K562 (cell line): ENCODE results near the gene RCHY1. TPM values are rescaled to one million over a fixed set of nuclear protein-coding genes. Genes with fewer than 3 reads are reported as not detected.

ENCODE experiments used
- ATAC-seq: fragments of 200-7000 bp; cut with Tn5 transposase; 3 replicates; pipeline ENCODE4 v1.9.1; 2020; ENCODE audit warnings: moderate library complexity
- BruUV-seq: library from RNA; stranded (reverse); fragments of 400-500 nt; replicated peaks from 2 replicates; lab custom pipeline; 2021; lab: Mats Ljungman, UMichigan
- CTCF ChIA-PET: fragments of 300-600 bp; formaldehyde crosslinking; extraction: SDS; loops from one replicate; lab custom pipeline; 2021; ENCODE audit warnings: low intra/inter-chr PET ratio; lab: Yijun Ruan, JAX
- POLR2A ChIA-PET: fragments of 300-600, 350-650 bp; sonication (Branson Sonifier 250); formaldehyde crosslinking; extraction: SDS; loops from one replicate; lab custom pipeline; 2021; ENCODE audit warnings: antibody characterized with exemption, inconsistent platforms; lab: Yijun Ruan, JAX
- DNase-seq, 4 experiments: peaks; one replicate each; pipeline versions ENCODE4 v3.0.0 to v3.0.0-alpha.2; 2011 to 2018; ENCODE audit warnings: low spot score in 3 of 4, mixed read lengths in 3 of 4; ENCODE audit errors: extremely low read depth in 1 of 4
- FAIRE-seq: peaks from 2 replicates; lab custom pipeline; 2011; peaks lifted over from hg19 to GRCh38; lab: Jason Lieb, UNC
- H2AFZ ChIP-seq: 2 replicates; pipeline ENCODE4 v1.6.0; 2011; ENCODE audit warnings: low read depth, low read length, control low read depth, inconsistent platforms
- H3K27ac ChIP-seq: fragments of 200-600 bp; 3 replicates; pipeline ENCODE4 v1.8.0; 2011; ENCODE audit warnings: low read depth, mild to moderate bottlenecking, control low read depth, inconsistent platforms, low read length, moderate library complexity, mixed read lengths; ENCODE audit errors: extremely low read depth
- H3K27me3 ChIP-seq, 2 experiments: fragments of 300-600 bp in 1 of 2; 2 replicates in 1 of 2; 3 replicates in 1 of 2; pipeline versions ENCODE4 v1.6.0 to v1.8.0; 2011; ENCODE audit warnings: inconsistent platforms in 2 of 2, low read length in 2 of 2, mild to moderate bottlenecking in 1 of 2, mixed read lengths in 1 of 2, moderate library complexity in 1 of 2; ENCODE audit not compliant: control insufficient read depth in 2 of 2, insufficient read depth in 2 of 2
- H3K36me3 ChIP-seq: fragments of 300-600 bp; 3 replicates; pipeline ENCODE4 v1.8.0; 2011; ENCODE audit warnings: mild to moderate bottlenecking, low read length, inconsistent platforms; ENCODE audit not compliant: control insufficient read depth, insufficient read depth
- H3K4me1 ChIP-seq, 2 experiments: fragments of 200-600 bp in 1 of 2; replicated peaks in 1 of 2; 2 replicates in 1 of 2; 3 replicates in 1 of 2; pipeline versions ENCODE4 v1.5.1 to v1.8.0; 2011; ENCODE audit warnings: inconsistent platforms in 2 of 2, low read length in 2 of 2, mild to moderate bottlenecking in 1 of 2, mixed read lengths in 1 of 2, moderate library complexity in 1 of 2; ENCODE audit not compliant: control insufficient read depth in 2 of 2, insufficient read depth in 2 of 2
- H3K4me2 ChIP-seq: 2 replicates; pipeline ENCODE4 v1.6.1; 2011; ENCODE audit warnings: low read length, control low read depth, inconsistent platforms, mixed read lengths; ENCODE audit not compliant: insufficient read depth
- H3K4me3 ChIP-seq: fragments of 200-600 bp; sonication (generic), shearing (Covaris generic); 2 replicates; pipeline ENCODE4 v1.5.1; 2016; ENCODE audit warnings: control low read depth, inconsistent platforms
- H3K79me2 ChIP-seq: fragments of 200-600 bp; 3 replicates; pipeline ENCODE4 v1.8.0; 2011; ENCODE audit warnings: low read length, inconsistent platforms; ENCODE audit not compliant: control insufficient read depth, insufficient read depth
- H3K9ac ChIP-seq, 2 experiments: 2 replicates each; pipeline versions ENCODE4 v1.6.0 to v1.6.1; 2011; ENCODE audit warnings: low read depth in 2 of 2, low read length in 2 of 2, control low read depth in 1 of 2, inconsistent platforms in 1 of 2, mild to moderate bottlenecking in 1 of 2, mixed read lengths in 1 of 2; ENCODE audit not compliant: insufficient read depth in 1 of 2
- H3K9me1 ChIP-seq: one replicate; pipeline ENCODE4 v1.6.0; 2011; ENCODE audit warnings: inconsistent platforms, mild to moderate bottlenecking, low read length, moderate library complexity; ENCODE audit not compliant: control insufficient read depth, insufficient read depth
- H3K9me3 ChIP-seq: replicated peaks from 2 replicates; pipeline ENCODE4 v1.5.1; 2011; ENCODE audit warnings: low read depth, low read length, inconsistent platforms; ENCODE audit not compliant: control insufficient read depth, insufficient read depth
- H4K20me1 ChIP-seq: replicated peaks from 2 replicates; pipeline ENCODE4 v1.6.1; 2011; ENCODE audit warnings: low read length, inconsistent platforms, mixed read lengths; ENCODE audit not compliant: control insufficient read depth, insufficient read depth
- C11orf30 ChIP-seq: fragments of 450-650 bp; IDR thresholded peaks from 2 replicates; pipeline ENCODE4 v1.6.1; 2016; ENCODE audit warnings: low read depth, mild to moderate bottlenecking
- CHD7 ChIP-seq: fragments of 200-600 bp; sonication (generic); IDR thresholded peaks from one replicate; pipeline ENCODE4 v1.6.1; 2012; ENCODE audit warnings: mild to moderate bottlenecking, low read depth, low read length, inconsistent platforms
- FOXA3 ChIP-seq, 2 experiments: fragments of 450-650 bp in 1 of 2; sonication (generic) in 1 of 2; formaldehyde crosslinking; IDR thresholded peaks in 1 of 2; conservative IDR thresholded peaks in 1 of 2; 2 replicates each; pipeline versions ENCODE4 v1.4.0 to v1.8.0; 2020 to 2022; ENCODE audit warnings: mild to moderate bottlenecking in 2 of 2, missing genetic modification reagents in 1 of 2
- MAFF ChIP-seq: IDR thresholded peaks from 2 replicates; pipeline ENCODE4 v1.6.1; 2012; ENCODE audit warnings: low read length, improper control_type of control experiment
- MAFG ChIP-seq: fragments of 450-650 bp; conservative IDR thresholded peaks from 2 replicates; pipeline ENCODE4 v1.6.1; 2016; ENCODE audit warnings: missing genetic modification characterization, missing compliant biosample characterization
- MAFK ChIP-seq: IDR thresholded peaks from 2 replicates; pipeline ENCODE4 v1.6.1; 2011; ENCODE audit warnings: low read length, improper control_type of control experiment
- SIN3B ChIP-seq: fragments of 450-650 bp; IDR thresholded peaks from 2 replicates; pipeline ENCODE4 v1.6.1; 2017; ENCODE audit warnings: low read depth, mild to moderate bottlenecking, moderate library complexity
- SNIP1 ChIP-seq: fragments of 450-650 bp; IDR thresholded peaks from 2 replicates; pipeline ENCODE4 v1.7.1; 2017; ENCODE audit warnings: low read depth, mild to moderate bottlenecking
- ZBTB2 ChIP-seq: fragments of 450-650 bp; IDR thresholded peaks from 2 replicates; pipeline ENCODE4 v1.6.1; 2016; ENCODE audit warnings: antibody characterized with exemption
- ZNF431 ChIP-seq: sonication (generic); formaldehyde crosslinking; IDR thresholded peaks from 2 replicates; pipeline ENCODE4 v1.8.0; 2022; ENCODE audit warnings: mild to moderate bottlenecking, missing genetic modification reagents
- WGBS: fragments of 100-300 bp; shearing (Covaris generic); methylation state at CpG from one replicate; pipeline ENCODE4 v1.1.6; 2016; ENCODE audit warnings: low coverage, mixed read lengths; ENCODE audit not compliant: insufficient coverage; ENCODE audit errors: missing lambda C conversion rate; 5-methylcytosine and 5-hydroxymethylcytosine counted together
- in situ Hi-C: fragments of 300-500 bp; cut with MboI; formaldehyde crosslinking; loops from 4 replicates; pipeline ENCODE4 v1.15.0; 2018; ENCODE audit warnings: inconsistent platforms, mixed read lengths
- intact Hi-C: fragments of 100-400 bp; cut with micrococcal nuclease; formaldehyde crosslinking; loops from 2 replicates; pipeline ENCODE4 v1.14.2; 2022
- polyA plus RNA-seq, 8 experiments: library from polyadenylated mRNA; depleted of rRNA in 4 of 8; stranded (reverse) in 5 of 8; unstranded in 3 of 8; fragments of >200 nt; fragmentation: Nextera tagmentation in 2 of 8; fragmentation: Illumina TruSeq in 1 of 8; extraction: Ambion mirVana in 2 of 8; extraction: Trizol in 1 of 8; gene quantifications; 2 replicates each; pipeline versions ENCODE4 v1.2.1 to v1.2.3, GENCODE V29; 2011 to 2014; ENCODE audit warnings: inconsistent platforms in 1 of 8, missing spikeins in 1 of 8
- total RNA-seq, 7 experiments: library from RNA; depleted of rRNA in 6 of 7; stranded (reverse); fragments of >200 nt in 6 of 7; fragmentation: Illumina TruSeq in 2 of 7; extraction: Trizol in 2 of 7; gene quantifications; 2 replicates each; pipeline versions ENCODE4 v1.2.1 to v1.2.3, GENCODE V29; 2011 to 2021; ENCODE audit warnings: low replicate concordance in 1 of 7

Gene RCHY1
- total and polyA plus RNA-seq, 9 of the 15 experiments (the other 6 are each of a cell fraction or from before 2014, with no cell fraction given), result 27.3 to 85.1 (median 45.9) TPM

- no peaks in the 10 kb centered on the region for H3K9me1 ChIP-seq
- ChIA-PET POLR2A (no interaction called here), CTCF (no interaction called here)
- H4K20me1 ChIP-seq, result no peaks in the 10 kb centered on the region
- no peak overlapping the region for H3K4me3 ChIP-seq
- WGBS, result 0% methylated on average over 3 of the region's 3 CpGs
- no peak overlapping the region for H3K4me2 ChIP-seq
- no peaks in the 10 kb centered on the region for H3K79me2 ChIP-seq
- H3K36me3 ChIP-seq, result no peaks in the 10 kb centered on the region
- DNase-seq (no peak), ATAC-seq (no peak), FAIRE-seq (no peak)
- H3K9me3 ChIP-seq, result no peaks in the 10 kb centered on the region
- in situ Hi-C loops (no loop called here), intact Hi-C loops (no loop called here)
- no TSS peak for BruUV-seq
- no peak overlapping the region for H3K9ac ChIP-seq
- peaks cover 2 to 6% of the 10 kb centered on the region in 2 experiments; a peak in 2 of 5 replicates for H3K27me3 ChIP-seq
- no peak overlapping the region for H2AFZ ChIP-seq
- H3K4me1 ChIP-seq, result no peaks in the 10 kb centered on the region; a peak in 1 of 5 replicates
- H3K27ac ChIP-seq, result no peak overlapping the region
- TF ChIP-seq FOXA3 (CRISPR knock-in tag; conservative IDR thresholded peaks at IDR 0.05 in 1 of 2, IDR thresholded peaks at IDR 0.05 in 1 of 2), result no peak
- no peak for TF ChIP-seq CHD7
- TF ChIP-seq ZNF431 (CRISPR knock-in tag), result no peak
- TF ChIP-seq MAFG, result peak; percentile 43
- TF ChIP-seq SIN3B, result no peak
- TF ChIP-seq C11orf30, result peak; percentile 53; the same call in 1 of the 2 replicates
- no peak for TF ChIP-seq ZBTB2
- no peak for TF ChIP-seq SNIP1
- peak; percentile 35; the same call in 1 of the 2 replicates for TF ChIP-seq MAFF
- peak; percentile 37; the same call in 1 of the 2 replicates for TF ChIP-seq MAFK
Measured at GRCh38 chr4:75457365-75457764, 56.8 kb downstream of the RCHY1 start.
